Measurements from ENCODE around the gene METAP1.

DNA sequence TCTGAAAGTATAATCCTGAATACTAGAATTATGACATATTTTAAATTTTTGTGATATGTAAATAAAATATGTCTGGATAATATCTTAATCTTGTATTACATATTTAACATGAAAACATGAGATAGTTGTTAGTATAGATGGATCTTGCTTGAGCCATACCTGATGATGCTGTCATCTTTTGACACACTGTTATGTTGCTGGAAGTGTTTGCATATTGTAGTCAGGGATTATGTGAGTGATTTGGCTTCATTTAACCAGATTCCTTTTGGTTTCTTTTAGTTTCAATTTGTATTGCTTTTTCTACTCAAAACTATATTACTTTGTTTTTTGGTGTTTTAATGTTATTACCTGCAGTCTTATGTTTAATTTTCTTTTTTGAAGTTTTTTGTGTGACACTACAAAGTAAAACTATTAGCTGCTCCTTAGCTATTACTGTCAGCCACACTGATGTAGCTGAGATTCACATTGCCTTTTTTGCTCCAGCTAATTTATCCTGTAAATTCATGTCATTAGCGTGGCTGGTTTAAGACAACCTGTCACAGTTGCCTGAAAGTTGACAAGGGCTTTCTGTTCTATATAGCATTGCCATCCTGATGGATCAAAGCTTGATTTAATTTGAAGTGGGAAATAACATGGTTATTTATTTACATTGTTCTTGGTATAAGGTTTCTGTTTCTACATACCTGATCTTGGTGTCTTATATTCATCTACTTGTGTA is 33.7 kb downstream of the METAP1 start:
- no peak for TF ChIP-seq PPARA (CRISPR knock-in tag; IDR thresholded peaks at IDR 0.05; ENCODE audit: borderline replicate concordance)
- TF ChIP-seq, protein P1, sequence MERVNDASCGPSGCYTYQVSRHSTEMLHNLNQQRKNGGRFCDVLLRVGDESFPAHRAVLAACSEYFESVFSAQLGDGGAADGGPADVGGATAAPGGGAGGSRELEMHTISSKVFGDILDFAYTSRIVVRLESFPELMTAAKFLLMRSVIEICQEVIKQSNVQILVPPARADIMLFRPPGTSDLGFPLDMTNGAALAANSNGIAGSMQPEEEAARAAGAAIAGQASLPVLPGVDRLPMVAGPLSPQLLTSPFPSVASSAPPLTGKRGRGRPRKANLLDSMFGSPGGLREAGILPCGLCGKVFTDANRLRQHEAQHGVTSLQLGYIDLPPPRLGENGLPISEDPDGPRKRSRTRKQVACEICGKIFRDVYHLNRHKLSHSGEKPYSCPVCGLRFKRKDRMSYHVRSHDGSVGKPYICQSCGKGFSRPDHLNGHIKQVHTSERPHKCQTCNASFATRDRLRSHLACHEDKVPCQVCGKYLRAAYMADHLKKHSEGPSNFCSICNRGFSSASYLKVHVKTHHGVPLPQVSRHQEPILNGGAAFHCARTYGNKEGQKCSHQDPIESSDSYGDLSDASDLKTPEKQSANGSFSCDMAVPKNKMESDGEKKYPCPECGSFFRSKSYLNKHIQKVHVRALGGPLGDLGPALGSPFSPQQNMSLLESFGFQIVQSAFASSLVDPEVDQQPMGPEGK (CRISPR knock-in tag; IDR thresholded peaks at IDR 0.05; ENCODE audit: borderline replicate concordance) = no peak
- no peak for TF ChIP-seq ARNTL (CRISPR knock-in tag; IDR thresholded peaks at IDR 0.05; ENCODE audit: borderline replicate concordance, low read depth)
- no peak for TF ChIP-seq ESRRG (CRISPR knock-in tag; IDR thresholded peaks at IDR 0.05)
- TF ChIP-seq OSR1 (CRISPR knock-in tag; IDR thresholded peaks at IDR 0.05) = no peak
- no peak for TF ChIP-seq ZFP3 (CRISPR knock-in tag; IDR thresholded peaks at IDR 0.05)
- TF ChIP-seq RARB (CRISPR knock-in tag; IDR thresholded peaks at IDR 0.05) = no peak
- TF ChIP-seq, protein P2, sequence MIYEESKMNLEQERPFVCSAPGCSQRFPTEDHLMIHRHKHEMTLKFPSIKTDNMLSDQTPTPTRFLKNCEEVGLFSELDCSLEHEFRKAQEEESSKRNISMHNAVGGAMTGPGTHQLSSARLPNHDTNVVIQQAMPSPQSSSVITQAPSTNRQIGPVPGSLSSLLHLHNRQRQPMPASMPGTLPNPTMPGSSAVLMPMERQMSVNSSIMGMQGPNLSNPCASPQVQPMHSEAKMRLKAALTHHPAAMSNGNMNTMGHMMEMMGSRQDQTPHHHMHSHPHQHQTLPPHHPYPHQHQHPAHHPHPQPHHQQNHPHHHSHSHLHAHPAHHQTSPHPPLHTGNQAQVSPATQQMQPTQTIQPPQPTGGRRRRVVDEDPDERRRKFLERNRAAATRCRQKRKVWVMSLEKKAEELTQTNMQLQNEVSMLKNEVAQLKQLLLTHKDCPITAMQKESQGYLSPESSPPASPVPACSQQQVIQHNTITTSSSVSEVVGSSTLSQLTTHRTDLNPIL (CRISPR knock-in tag; IDR thresholded peaks at IDR 0.05; ENCODE audit: low read depth) = no peak
- TF ChIP-seq, protein P3, sequence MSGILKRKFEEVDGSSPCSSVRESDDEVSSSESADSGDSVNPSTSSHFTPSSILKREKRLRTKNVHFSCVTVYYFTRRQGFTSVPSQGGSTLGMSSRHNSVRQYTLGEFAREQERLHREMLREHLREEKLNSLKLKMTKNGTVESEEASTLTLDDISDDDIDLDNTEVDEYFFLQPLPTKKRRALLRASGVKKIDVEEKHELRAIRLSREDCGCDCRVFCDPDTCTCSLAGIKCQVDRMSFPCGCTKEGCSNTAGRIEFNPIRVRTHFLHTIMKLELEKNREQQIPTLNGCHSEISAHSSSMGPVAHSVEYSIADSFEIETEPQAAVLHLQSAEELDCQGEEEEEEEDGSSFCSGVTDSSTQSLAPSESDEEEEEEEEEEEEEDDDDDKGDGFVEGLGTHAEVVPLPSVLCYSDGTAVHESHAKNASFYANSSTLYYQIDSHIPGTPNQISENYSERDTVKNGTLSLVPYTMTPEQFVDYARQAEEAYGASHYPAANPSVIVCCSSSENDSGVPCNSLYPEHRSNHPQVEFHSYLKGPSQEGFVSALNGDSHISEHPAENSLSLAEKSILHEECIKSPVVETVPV (CRISPR knock-in tag; IDR thresholded peaks at IDR 0.05) = no peak
- TF ChIP-seq ZNF70 (CRISPR knock-in tag; IDR thresholded peaks at IDR 0.05) = no peak
- TF ChIP-seq ZFP30 (CRISPR knock-in tag; IDR thresholded peaks at IDR 0.05) = no peak
- no peak for TF ChIP-seq SNAI2 (CRISPR knock-in tag; IDR thresholded peaks at IDR 0.05)

All from SK-N-SH treated with all-trans-retinoic acid at 6 μM for 48 hours (cell line).